Effector CD4-positive, alpha-beta T cell (primary cell): ENCODE results near the gene ARHGAP31.
A peak's percentile ranks its signal among the peaks of the same experiment; 100 is the strongest.
"Not testable (repeated sequence)": the region's sequence is repeated elsewhere in the genome, so short reads cannot be mapped to it uniquely, and the experiment has no call there.

Experiments
- DNase-seq: peaks from one replicate; pipeline ENCODE4 v3.0.0-alpha.2; 2020

The ARHGAP31 gene

GRCh38 chr3:119322021-119322834 lies 28.0 kb downstream of the ARHGAP31 start:
- no peak for DNase-seq

GRCh38 chr3:119322835-119323722 lies 28.9 kb downstream of the ARHGAP31 start:
- peak; percentile 86 for DNase-seq

- DNase-seq: no peak
Observed at GRCh38 chr3:119323723-119324085, 29.5 kb downstream of the ARHGAP31 start.

GRCh38 chr3:119324899-119325298 lies 30.7 kb downstream of the ARHGAP31 start:
- no peak for DNase-seq

GRCh38 chr3:119326976-119327375 lies 32.8 kb downstream of the ARHGAP31 start:
- no peak for DNase-seq

- no peak for DNase-seq
Observed at GRCh38 chr3:119329551-119329950, 35.4 kb downstream of the ARHGAP31 start.

- no peak for DNase-seq
Observed at GRCh38 chr3:119330181-119330580, 36.0 kb downstream of the ARHGAP31 start.

- no peak for DNase-seq
Observed at GRCh38 chr3:119330858-119331257, 36.7 kb downstream of the ARHGAP31 start.

- no peak for DNase-seq
Observed at GRCh38 chr3:119331661-119332060, 37.5 kb downstream of the ARHGAP31 start.

GRCh38 chr3:119333773-119334509 lies 39.8 kb downstream of the ARHGAP31 start:
- no peak for DNase-seq

GRCh38 chr3:119336823-119337222 lies 42.6 kb downstream of the ARHGAP31 start:
- no peak for DNase-seq

GRCh38 chr3:119337407-119337806 lies 43.2 kb downstream of the ARHGAP31 start:
- not testable (repeated sequence) for DNase-seq

- no peak for DNase-seq
Observed at GRCh38 chr3:119338754-119339153, 44.6 kb downstream of the ARHGAP31 start.

- no peak for DNase-seq
Observed at GRCh38 chr3:119340014-119340413, 45.8 kb downstream of the ARHGAP31 start.

- no peak for DNase-seq
Observed at GRCh38 chr3:119340446-119340845, 46.3 kb downstream of the ARHGAP31 start.

- DNase-seq: no peak
Observed at GRCh38 chr3:119342176-119342575, 48.0 kb downstream of the ARHGAP31 start.

- DNase-seq: no peak
Observed at GRCh38 chr3:119343719-119344118, 49.5 kb downstream of the ARHGAP31 start.

- no peak for DNase-seq
Observed at GRCh38 chr3:119346076-119346496, 51.9 kb downstream of the ARHGAP31 start.

GRCh38 chr3:119347036-119347435 lies 52.9 kb downstream of the ARHGAP31 start:
- DNase-seq: no peak

- DNase-seq: no peak
Observed at GRCh38 chr3:119349354-119350041, 55.3 kb downstream of the ARHGAP31 start.

GRCh38 chr3:119350114-119350513 lies 55.9 kb downstream of the ARHGAP31 start:
- no peak for DNase-seq

GRCh38 chr3:119351581-119351980 lies 57.4 kb downstream of the ARHGAP31 start:
- DNase-seq: no peak
